IPS DF 6.9 (cell line): ENCODE results near the gene DNM3.

ENCODE experiments used
- DNase-seq: peaks from one replicate; pipeline ENCODE4 v3.0.0-alpha.2; 2013; ENCODE audit warnings: low read depth, low spot score
- H3K27ac ChIP-seq: one replicate; pipeline ENCODE4 v1.5.1; 2013; ENCODE audit warnings: low read length, control low read depth
- H3K27me3 ChIP-seq: 2 replicates; pipeline ENCODE4 v1.6.1; 2013; ENCODE audit warnings: mild to moderate bottlenecking, low read length; ENCODE audit not compliant: control insufficient read depth, insufficient read depth
- H3K36me3 ChIP-seq: 2 replicates; pipeline ENCODE4 v1.6.1; 2013; ENCODE audit warnings: low read length; ENCODE audit not compliant: control insufficient read depth, insufficient read depth
- H3K4me1 ChIP-seq: 2 replicates; pipeline ENCODE4 v1.6.1; 2013; ENCODE audit warnings: low read length; ENCODE audit not compliant: control insufficient read depth, insufficient read depth
- H3K4me3 ChIP-seq: 2 replicates; pipeline ENCODE4 v1.5.1; 2013; ENCODE audit warnings: mild to moderate bottlenecking, low read length
- H3K9me3 ChIP-seq: 2 replicates; pipeline ENCODE4 v1.6.1; 2013; ENCODE audit warnings: low read length, inconsistent platforms; ENCODE audit not compliant: control insufficient read depth, insufficient read depth
- WGBS: extraction: QIAGEN DNeasy Blood & Tissue Kit; methylation state at CpG from one replicate; pipeline ENCODE4 v1.1.7; 2013; ENCODE audit warnings: mixed read lengths, missing lambda C conversion rate; ENCODE audit not compliant: insufficient read length, insufficient coverage; 5-methylcytosine and 5-hydroxymethylcytosine counted together

DNM3 gene

GRCh38 chr1:172405912-172406311, 564.6 kb downstream of the DNM3 start:
- Histone ChIP-seq H3K9me3 (no peaks in the 10 kb centered on the region), H3K27me3 (no peaks in the 10 kb centered on the region), H3K4me1 (no peaks in the 10 kb centered on the region), H3K4me3 (no peak overlapping the region), H3K27ac (no peak overlapping the region), H3K36me3 (no peaks in the 10 kb centered on the region)
- DNase-seq: no peak

DNA sequence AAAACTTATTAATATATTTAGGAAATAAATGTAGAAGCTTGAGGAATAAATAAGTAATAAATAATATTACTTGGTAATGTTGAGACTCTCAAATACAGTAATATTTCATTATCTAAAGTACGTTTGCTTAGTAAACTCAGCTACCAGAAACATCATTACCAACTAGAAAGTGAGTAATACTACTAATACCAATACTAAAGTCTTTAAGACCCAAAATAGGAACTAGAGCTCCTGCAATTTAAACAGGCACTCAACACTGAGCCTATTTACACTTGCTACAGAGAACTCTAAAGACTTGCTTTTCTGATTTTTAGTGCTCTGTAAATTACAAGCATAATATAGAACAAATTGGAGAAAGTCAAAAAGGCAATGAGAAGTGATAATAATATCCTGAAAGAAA, 565.7 kb downstream of the DNM3 start:
- no CpG with 5 or more reads among the region's 1 CpG for WGBS
- no peak overlapping the region for H3K4me3 ChIP-seq
- H3K36me3 ChIP-seq: no peaks in the 10 kb centered on the region
- no peaks in the 10 kb centered on the region for H3K27me3 ChIP-seq
- H3K27ac ChIP-seq: no peak overlapping the region
- H3K4me1 ChIP-seq: no peaks in the 10 kb centered on the region
- H3K9me3 ChIP-seq: no peaks in the 10 kb centered on the region
- DNase-seq: no peak

DNA sequence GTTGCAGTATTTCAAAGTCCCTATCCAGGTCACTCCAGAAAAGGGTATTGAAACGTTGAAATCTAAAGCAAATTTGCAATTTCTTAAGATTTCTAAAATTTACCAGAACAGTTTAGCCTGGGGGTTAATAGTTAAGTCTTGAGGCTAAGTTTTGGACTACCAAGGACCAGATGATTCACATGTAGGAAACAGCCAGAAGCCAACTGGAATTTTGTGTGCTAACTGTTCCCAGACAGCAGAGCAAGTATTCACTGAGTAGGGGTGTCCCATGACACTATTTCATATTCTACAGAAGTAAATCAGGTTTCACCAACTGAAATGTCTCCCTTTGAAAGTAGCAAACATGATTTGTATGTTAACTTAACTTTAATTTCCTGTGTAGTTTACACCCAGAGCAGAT, 567.7 kb downstream of the DNM3 start:
- no peak for DNase-seq
- no peaks in the 10 kb centered on the region for H3K36me3 ChIP-seq
- no peaks in the 10 kb centered on the region for H3K27me3 ChIP-seq
- no peaks in the 10 kb centered on the region for H3K9me3 ChIP-seq
- H3K27ac ChIP-seq: no peak overlapping the region
- H3K4me1 ChIP-seq: no peaks in the 10 kb centered on the region
- no CpG with 5 or more reads among the region's 1 CpG for WGBS
- no peak overlapping the region for H3K4me3 ChIP-seq

- H3K9me3 ChIP-seq: no peaks in the 10 kb centered on the region
These were observed 568.7 kb downstream of the DNM3 start for GRCh38 chr1:172410027-172410426.

GRCh38 chr1:172411791-172412338, 570.6 kb downstream of the DNM3 start:
- Histone ChIP-seq H3K4me3 (no peak overlapping the region), H3K36me3 (no peaks in the 10 kb centered on the region), H3K27me3 (no peaks in the 10 kb centered on the region), H3K27ac (no peak overlapping the region), H3K9me3 (no peaks in the 10 kb centered on the region), H3K4me1 (no peaks in the 10 kb centered on the region)
- no peak for DNase-seq
- no CpG with 5 or more reads among the region's 2 CpGs for WGBS

More at GRCh38 chr1:172410027-172410426, 568.7 kb downstream of the DNM3 start:
- Histone ChIP-seq H3K36me3 (no peaks in the 10 kb centered on the region), H3K27ac (no peak overlapping the region), H3K27me3 (no peaks in the 10 kb centered on the region), H3K4me1 (no peaks in the 10 kb centered on the region), H3K4me3 (no peak overlapping the region)
- no peak for DNase-seq
- no CpG with 5 or more reads among the region's 1 CpG for WGBS

GRCh38 chr1:172414331-172414730, 573.0 kb downstream of the DNM3 start:
- H3K4me1 ChIP-seq: no peaks in the 10 kb centered on the region
- H3K27ac ChIP-seq: no peak overlapping the region
- no peak overlapping the region for H3K4me3 ChIP-seq
- no peaks in the 10 kb centered on the region for H3K27me3 ChIP-seq
- H3K9me3 ChIP-seq: no peaks in the 10 kb centered on the region
- no peak for DNase-seq
- no peaks in the 10 kb centered on the region for H3K36me3 ChIP-seq

- H3K9me3 ChIP-seq: no peaks in the 10 kb centered on the region
- H3K27me3 ChIP-seq: no peaks in the 10 kb centered on the region
- H3K36me3 ChIP-seq: no peaks in the 10 kb centered on the region
- DNase-seq: no peak
- WGBS: no CpG with 5 or more reads among the region's 4 CpGs
- H3K27ac ChIP-seq: no peak overlapping the region
- H3K4me3 ChIP-seq: no peak overlapping the region
- H3K4me1 ChIP-seq: no peaks in the 10 kb centered on the region; the same call in 1 of the 2 replicates
These were observed 575.3 kb downstream of the DNM3 start for GRCh38 chr1:172416496-172417035.

DNA sequence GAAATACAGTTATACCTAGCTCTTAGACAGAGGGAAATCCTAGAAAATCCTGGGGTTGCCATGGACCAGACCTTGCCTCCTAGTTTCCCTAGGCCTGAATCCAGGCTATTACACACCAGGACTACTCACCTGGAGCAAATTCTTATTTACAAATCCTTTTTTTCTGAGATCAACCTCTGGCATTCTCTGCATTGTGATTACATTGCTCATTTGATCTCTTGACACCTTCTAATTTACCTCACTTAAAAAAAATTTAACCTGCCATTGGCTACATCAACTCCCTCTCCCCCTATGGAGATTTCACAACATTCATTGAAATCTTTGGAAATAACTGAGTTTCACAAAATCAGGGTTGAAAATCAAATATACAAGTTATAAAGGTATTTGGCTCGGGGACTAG, 576.3 kb downstream of the DNM3 start:
- no CpG with 5 or more reads among the region's 1 CpG for WGBS
- no peak overlapping the region for H3K27ac ChIP-seq
- H3K36me3 ChIP-seq: no peaks in the 10 kb centered on the region

GRCh38 chr1:172420385-172420784, 579.1 kb downstream of the DNM3 start, which contains the start of gene C1orf105:
C1orf105 (plus strand) TSS chr1:172420685; CDS start chr1:172420886, 201 bp downstream.
- Histone ChIP-seq H3K36me3 (no peaks in the 10 kb centered on the region), H3K9me3 (no peaks in the 10 kb centered on the region), H3K27ac (no peak within 1 kb of the TSS), H3K4me3 (no peak within 1 kb of the TSS), H3K4me1 (peaks cover 4% of the 10 kb centered on the region), H3K27me3 (no peaks in the 10 kb centered on the region)
- no CpG with 5 or more reads among the region's 1 CpG for WGBS
- DNase-seq: no peak

More for the DNA sequence above, 576.3 kb downstream of the DNM3 start:
- Histone ChIP-seq H3K4me3 (no peak overlapping the region), H3K4me1 (peaks cover 4% of the 10 kb centered on the region), H3K27me3 (no peaks in the 10 kb centered on the region), H3K9me3 (no peaks in the 10 kb centered on the region)
- no peak for DNase-seq

DNA sequence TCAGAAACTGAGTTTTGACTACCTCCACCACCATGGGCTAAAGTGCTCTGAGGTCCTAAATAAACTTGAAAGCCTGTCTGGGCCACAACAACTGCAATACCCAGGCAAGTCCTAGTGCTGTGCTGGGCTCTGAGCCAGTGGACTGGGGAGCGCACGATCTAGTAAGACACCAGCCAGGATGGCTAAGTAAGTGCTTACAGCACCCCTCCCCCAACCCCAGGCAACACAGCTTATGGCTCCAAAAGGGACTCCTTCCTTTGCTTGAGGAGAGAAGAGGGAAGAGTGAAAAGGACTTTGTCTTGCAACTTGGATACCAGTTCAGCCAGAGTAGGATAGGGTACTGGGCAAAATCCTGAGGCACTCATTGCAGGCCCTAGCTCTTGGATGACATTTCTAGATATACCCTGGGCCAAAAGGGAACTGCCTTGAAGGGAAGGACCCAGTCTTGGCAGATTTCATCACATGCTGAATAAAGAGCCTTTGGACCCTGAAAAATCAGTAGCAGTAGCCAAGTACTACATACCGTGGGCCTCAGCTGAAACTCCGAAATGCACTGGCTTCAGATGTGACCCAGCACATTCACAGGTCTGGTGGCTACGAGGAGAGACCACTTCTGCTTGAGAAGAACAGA, 580.8 kb downstream of the DNM3 start:
- Histone ChIP-seq H3K36me3 (no peaks in the 10 kb centered on the region), H3K9me3 (no peaks in the 10 kb centered on the region), H3K4me3 (no peak overlapping the region), H3K27ac (no peak overlapping the region), H3K4me1 (peaks cover 4% of the 10 kb centered on the region), H3K27me3 (no peaks in the 10 kb centered on the region)
- no CpG with 5 or more reads among the region's 5 CpGs for WGBS
- DNase-seq: no peak

DNA sequence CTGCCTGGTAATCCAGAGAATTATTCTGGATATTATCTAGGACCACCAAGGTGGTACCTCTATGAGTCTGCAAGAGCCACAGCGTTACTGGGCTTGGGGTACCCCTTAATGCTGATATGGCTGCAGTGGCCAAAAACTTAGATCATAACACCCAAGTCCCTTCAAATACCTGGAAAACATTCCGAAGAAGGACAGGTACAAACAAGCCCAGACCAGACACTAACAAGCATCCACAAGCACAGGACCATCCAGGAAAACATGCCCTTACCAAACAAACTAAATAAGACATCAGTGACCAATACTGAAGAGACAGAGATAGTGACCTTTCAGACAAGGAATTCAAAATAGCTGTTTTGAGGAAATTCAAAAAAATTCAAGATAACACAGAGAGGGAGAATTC, 582.0 kb downstream of the DNM3 start:
- H3K27me3 ChIP-seq: no peaks in the 10 kb centered on the region
- DNase-seq: no peak
- no peak overlapping the region for H3K27ac ChIP-seq
- no CpG with 5 or more reads among the region's 2 CpGs for WGBS
- no peaks in the 10 kb centered on the region for H3K36me3 ChIP-seq
- H3K9me3 ChIP-seq: no peaks in the 10 kb centered on the region
- H3K4me1 ChIP-seq: peaks cover 4% of the 10 kb centered on the region
- no peak overlapping the region for H3K4me3 ChIP-seq
